NCI-H187 treated with DMSO at 0.1 percent for 48 hours (cell line): ENCODE measurements around the gene RPEL1.

Source experiments
- DNase-seq: peaks from one replicate; lab custom pipeline; 2025; lab: John Stamatoyannopoulos, UW

Gene RPEL1

DNA sequence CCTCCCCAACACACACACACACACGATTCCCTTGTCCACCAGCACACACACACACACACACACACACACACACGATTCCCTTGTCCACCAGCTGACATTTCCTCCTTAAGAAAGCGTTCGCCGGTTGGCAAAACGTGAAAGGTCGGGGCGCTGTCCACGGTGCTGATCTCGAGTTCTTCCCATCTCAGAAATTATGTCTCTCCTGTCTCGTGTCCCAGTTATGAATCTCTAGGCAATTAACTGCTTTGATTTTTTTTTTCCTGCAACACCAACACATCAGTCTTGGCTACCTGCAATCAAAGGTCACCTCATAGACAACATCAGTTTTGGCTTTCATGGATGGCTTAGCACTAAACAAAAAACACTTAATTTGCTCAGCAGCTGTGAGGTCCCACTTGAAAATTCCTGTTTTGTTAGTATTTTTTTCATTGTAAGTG lies 33.2 kb downstream of the RPEL1 start:
- DNase-seq = no peak

DNA sequence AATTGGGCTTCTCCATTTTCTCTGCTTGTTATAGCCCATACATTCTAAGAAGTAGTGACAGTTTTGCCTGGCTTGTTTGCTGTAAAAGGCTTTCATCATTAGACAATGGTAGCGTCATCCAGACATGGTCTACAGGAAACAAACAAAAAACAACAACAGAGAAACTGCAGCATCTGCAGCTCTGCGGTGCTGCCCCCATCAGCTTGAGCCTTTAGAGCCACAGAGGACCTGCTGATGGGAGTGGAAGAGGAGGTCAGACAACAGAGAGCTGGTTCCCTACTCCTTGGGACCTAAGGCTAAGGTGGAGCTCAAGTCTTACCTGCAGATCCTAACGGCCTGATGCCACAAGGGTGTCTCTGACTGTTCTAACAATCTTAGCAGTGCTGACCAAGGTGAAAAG lies 34.3 kb downstream of the RPEL1 start:
- DNase-seq = no peak

DNA sequence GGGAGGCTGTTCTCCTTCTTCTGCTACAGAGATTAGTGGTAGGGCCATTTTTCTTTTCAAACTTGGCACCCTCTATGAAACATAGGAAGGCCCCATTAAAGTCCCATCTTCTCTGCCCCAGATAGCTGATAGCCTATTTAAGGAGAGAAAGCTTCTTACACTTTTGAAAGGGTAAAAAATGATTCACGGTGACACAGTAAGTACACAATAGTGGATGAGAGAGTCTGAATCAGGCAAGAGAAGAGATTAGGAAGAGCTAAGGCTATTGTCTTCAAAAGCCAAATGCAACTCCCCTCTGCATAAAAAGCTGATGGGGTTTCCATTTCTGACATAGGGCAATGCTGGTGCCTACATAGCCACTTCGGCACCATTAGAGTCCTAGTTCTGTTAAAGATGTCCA lies 34.8 kb downstream of the RPEL1 start:
- DNase-seq = no peak

DNA sequence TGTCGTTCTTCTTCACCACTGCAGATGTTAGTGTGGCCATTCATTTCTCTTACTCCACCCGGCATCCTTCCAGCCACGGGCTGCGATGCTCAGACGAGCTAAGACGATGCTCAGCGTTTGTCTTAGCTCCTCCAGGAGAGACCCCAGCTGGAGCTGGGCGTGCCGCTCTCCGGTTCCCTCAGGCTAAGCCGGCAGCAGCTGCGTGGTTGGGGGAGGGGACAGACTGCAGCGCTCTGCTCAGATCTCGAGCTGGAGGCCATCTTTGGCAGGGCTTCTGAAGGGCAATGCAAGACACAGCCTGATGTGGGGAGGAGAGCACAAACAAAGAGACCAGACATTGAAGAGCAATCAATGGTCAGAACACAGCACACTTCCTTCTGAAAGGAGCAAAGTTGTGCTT lies 36.1 kb downstream of the RPEL1 start:
- peak; percentile 30 for DNase-seq

DNA sequence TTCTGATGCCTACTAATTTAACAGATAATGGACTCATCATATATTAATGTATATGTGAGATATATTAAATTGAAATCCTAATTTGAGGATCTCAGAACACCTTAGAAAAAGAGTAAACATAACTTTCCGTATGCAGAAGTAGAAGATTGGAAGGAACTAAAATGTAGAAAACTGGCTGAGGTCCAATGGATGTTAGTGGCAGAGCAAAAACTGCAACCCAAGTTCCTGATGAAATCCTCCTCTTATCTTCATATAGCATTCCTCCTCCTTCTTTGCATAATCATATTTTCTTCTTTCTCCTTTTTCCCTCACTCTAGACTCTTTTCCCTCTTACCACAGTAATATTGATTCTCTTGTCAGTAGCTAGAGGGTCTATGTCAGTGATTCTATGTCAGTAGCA lies 37.3 kb downstream of the RPEL1 start:
- DNase-seq = no peak

DNA sequence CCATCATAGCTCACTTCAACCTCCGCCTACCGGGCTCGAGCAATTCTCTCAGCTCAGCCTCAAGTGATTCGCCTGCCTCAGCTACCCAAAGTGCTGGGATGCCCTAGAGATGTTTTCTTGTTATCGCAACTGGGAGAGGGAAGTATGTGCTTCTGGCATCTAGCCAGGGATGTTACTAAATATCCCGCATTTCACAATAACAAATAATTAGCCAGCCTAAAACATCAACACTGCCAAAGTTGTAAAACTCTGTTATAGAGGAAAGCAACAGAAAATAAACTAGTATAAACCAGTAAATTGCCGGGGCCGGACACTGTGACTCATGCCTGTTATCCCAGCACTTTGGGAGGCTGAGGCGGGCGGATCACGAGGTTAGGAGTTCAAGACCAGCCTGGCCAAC lies 38.5 kb downstream of the RPEL1 start:
- no peak for DNase-seq

DNA sequence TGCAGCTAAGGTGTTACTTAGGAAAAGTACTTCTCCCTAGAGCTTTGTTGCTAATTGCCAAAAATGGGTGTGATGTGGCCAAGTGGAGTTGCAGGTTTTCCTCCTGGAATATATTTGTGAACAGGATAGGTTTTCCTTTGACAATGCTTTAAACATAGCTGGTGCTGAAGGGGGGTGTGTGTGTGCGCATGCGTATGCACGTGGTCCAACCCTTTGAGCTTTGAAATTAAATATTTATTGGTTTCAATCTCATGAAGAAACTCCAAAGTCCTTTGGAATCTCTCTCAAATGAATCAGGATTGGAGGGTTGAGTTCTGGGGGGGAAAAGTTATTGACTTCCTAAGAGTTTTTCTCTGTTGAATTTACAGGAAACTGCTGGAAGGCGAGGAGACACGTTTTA lies 42.3 kb downstream of the RPEL1 start:
- DNase-seq = no peak

DNA sequence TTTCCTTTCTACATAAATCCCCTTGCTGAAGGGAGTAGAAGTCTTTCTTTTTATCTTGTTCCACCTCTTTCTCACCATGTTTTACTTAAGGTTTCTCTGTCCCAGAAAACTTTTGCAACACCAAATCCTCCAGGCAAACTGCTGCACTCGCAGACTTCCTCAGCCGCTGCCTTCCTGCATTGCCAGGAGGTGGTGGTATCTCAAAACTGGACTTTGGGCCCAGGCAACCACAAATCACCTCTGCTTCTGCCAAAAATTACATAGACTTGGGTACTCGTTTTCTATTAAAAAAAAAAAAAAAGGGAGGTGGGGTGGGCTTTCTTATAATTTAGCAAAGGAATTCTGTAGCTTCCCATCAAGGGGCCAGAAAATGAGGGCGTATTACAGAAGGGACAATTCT lies 45.9 kb downstream of the RPEL1 start:
- no peak for DNase-seq

DNA sequence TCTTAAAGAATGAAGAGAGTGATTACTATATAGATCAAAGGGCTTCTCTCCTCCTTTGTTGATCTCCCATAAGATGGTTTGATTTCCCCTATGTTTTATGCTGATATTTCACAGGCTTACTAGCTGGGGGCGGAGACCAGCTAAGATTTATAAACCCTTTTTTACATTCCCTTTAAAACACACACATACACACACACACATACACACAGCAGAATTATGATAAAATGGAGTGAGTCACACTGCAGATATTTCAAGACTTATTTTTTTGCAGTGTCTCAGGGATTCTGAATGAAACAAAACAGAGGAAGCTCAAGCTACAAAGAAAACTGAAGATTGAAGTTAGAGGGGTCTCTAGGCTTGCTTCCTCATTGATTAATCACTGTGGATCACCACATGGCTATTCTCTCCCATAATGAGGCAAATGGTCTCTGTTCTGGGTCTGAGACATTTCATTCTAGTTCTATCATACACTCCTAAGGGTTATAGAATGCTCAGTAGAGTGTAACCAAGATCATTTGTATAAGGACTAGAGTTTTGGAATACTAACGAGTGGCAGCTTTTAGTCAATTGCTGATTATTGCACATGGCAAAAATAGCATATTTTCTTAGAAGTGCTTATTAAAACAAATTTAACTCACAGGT lies 49.8 kb downstream of the RPEL1 start:
- DNase-seq = no peak
